Neural cell (in vitro differentiated cells): ENCODE measurements around the gene FCGR3B. TPM values are rescaled to one million over a fixed set of nuclear protein-coding genes. Genes with fewer than 3 reads are reported as not detected.
"Not testable (repeated sequence)": the region's sequence is repeated elsewhere in the genome, so short reads cannot be mapped to it uniquely, and the experiment has no call there.

ENCODE experiments used
- H2AFZ ChIP-seq: fragments of 200-600, 300-800 bp; sonication (generic), shearing (Covaris generic); 2 replicates; pipeline ENCODE4 v1.6.0; 2014; ENCODE audit warnings: low read depth, mild to moderate bottlenecking, antibody characterized with exemption, low read length, moderate library complexity
- H3F3A ChIP-seq: fragments of 200-600 bp; shearing (Covaris generic); 2 replicates; pipeline ENCODE4 v1.6.1; 2016; ENCODE audit warnings: mild to moderate bottlenecking, moderate library complexity, mixed read lengths, antibody characterized with exemption, low read length; ENCODE audit not compliant: insufficient read depth, poor library complexity, severe bottlenecking
- H3K27ac ChIP-seq: fragments of 200-600, 300-800 bp; sonication (generic), shearing (Covaris generic); 2 replicates; pipeline ENCODE4 v1.5.1; 2014; ENCODE audit warnings: mild to moderate bottlenecking, low read length, moderate library complexity
- H3K27me3 ChIP-seq: fragments of 300-800, 200-600 bp; sonication (generic), shearing (Covaris generic); 2 replicates; pipeline ENCODE4 v1.6.0; 2014; ENCODE audit warnings: mild to moderate bottlenecking, low read depth, low read length, moderate library complexity; ENCODE audit not compliant: insufficient read depth
- H3K36me3 ChIP-seq: fragments of 300-800, 200-600 bp; sonication (generic), shearing (Covaris generic); 2 replicates; pipeline ENCODE4 v1.5.1; 2014; ENCODE audit warnings: mild to moderate bottlenecking, antibody characterized with exemption, low read length, moderate library complexity; ENCODE audit not compliant: insufficient read depth
- H3K4me2 ChIP-seq: fragments of 300-800, 200-600 bp; sonication (generic), shearing (Covaris generic); 2 replicates; pipeline ENCODE4 v1.6.0; 2014; ENCODE audit warnings: mild to moderate bottlenecking, low read length
- H3K4me3 ChIP-seq: fragments of 300-800, 200-600 bp; sonication (generic), shearing (Covaris generic); 2 replicates; pipeline ENCODE4 v1.5.1; 2014; ENCODE audit warnings: mild to moderate bottlenecking, low read length, moderate library complexity
- H3K79me2 ChIP-seq: fragments of 200-600 bp; shearing (Covaris generic); replicated peaks from 2 replicates; pipeline ENCODE4 v1.6.0; 2014; ENCODE audit warnings: mild to moderate bottlenecking, low read length, moderate library complexity; ENCODE audit not compliant: insufficient read depth
- H3K9ac ChIP-seq: fragments of 300-800, 200-600 bp; sonication (generic), shearing (Covaris generic); 2 replicates; pipeline ENCODE4 v1.6.1; 2016; ENCODE audit warnings: mild to moderate bottlenecking, low read length, mixed read lengths
- H3K9me2 ChIP-seq: fragments of 200-600 bp; shearing (Covaris generic); 2 replicates; pipeline ENCODE4 v1.6.1; 2016; ENCODE audit warnings: mild to moderate bottlenecking, low read length, mixed read lengths; ENCODE audit not compliant: insufficient read depth
- H3K9me3 ChIP-seq: fragments of 200-600, 300-800 bp; sonication (generic), shearing (Covaris generic); 2 replicates; pipeline ENCODE4 v1.6.1; 2016; ENCODE audit warnings: mild to moderate bottlenecking, mixed run types, low read length, moderate library complexity, mixed read lengths
- H4K20me1 ChIP-seq: fragments of 200-600 bp; shearing (Covaris generic); 2 replicates; pipeline ENCODE4 v1.6.1; 2016; ENCODE audit warnings: mild to moderate bottlenecking, mixed run types; ENCODE audit not compliant: insufficient read depth
- CTCF ChIP-seq: fragments of 450-650 bp; IDR thresholded peaks from 2 replicates; pipeline ENCODE4 v1.5.1; 2014; ENCODE audit warnings: antibody characterized with exemption, mild to moderate bottlenecking, moderate library complexity; ENCODE audit not compliant: poor library complexity, severe bottlenecking
- EP300 ChIP-seq: fragments of 450-650 bp; conservative IDR thresholded peaks from 2 replicates; pipeline ENCODE4 v1.6.1; 2014; ENCODE audit warnings: antibody characterized with exemption, mild to moderate bottlenecking, moderate library complexity; ENCODE audit not compliant: poor library complexity, severe bottlenecking
- EZH2 ChIP-seq: fragments of 200-600, 300-800 bp; shearing (Covaris generic), sonication (generic); IDR thresholded peaks from 2 replicates; pipeline ENCODE4 v1.6.1; 2014; ENCODE audit warnings: antibody characterized with exemption, low read length, borderline replicate concordance, mild to moderate bottlenecking; ENCODE audit not compliant: insufficient read depth, poor library complexity, severe bottlenecking
- MXI1 ChIP-seq: fragments of 450-650 bp; conservative IDR thresholded peaks from 2 replicates; pipeline ENCODE4 v1.6.1; 2014; ENCODE audit warnings: antibody characterized with exemption, mild to moderate bottlenecking; ENCODE audit not compliant: poor library complexity, severe bottlenecking
- POLR2AphosphoS5 ChIP-seq: IDR thresholded peaks from 2 replicates; pipeline ENCODE4 v1.6.1; 2012
- RAD21 ChIP-seq: fragments of 450-650 bp; conservative IDR thresholded peaks from 2 replicates; pipeline ENCODE4 v1.6.1; 2014; ENCODE audit warnings: antibody characterized with exemption, mild to moderate bottlenecking, moderate library complexity
- REST ChIP-seq: IDR thresholded peaks from 2 replicates; pipeline ENCODE4 v1.6.1; 2012; ENCODE audit warnings: borderline replicate concordance
- SMC3 ChIP-seq: fragments of 450-650 bp; conservative IDR thresholded peaks from 2 replicates; pipeline ENCODE4 v1.6.1; 2014; ENCODE audit warnings: antibody characterized with exemption, mild to moderate bottlenecking, moderate library complexity; ENCODE audit not compliant: poor library complexity
- TAF1 ChIP-seq: IDR thresholded peaks from 2 replicates; pipeline ENCODE4 v1.6.1; 2012; ENCODE audit warnings: low read depth
- polyA plus RNA-seq: library from polyadenylated mRNA; depleted of rRNA; stranded (reverse); fragments of >200 nt; gene quantifications from 2 replicates; pipeline ENCODE4 v1.2.3, GENCODE V29; 2014

FCGR3B gene
- polyA plus RNA-seq, 1 donor from 2014 or later = not detected

GRCh38 chr1:161676958-161677689, 46.1 kb upstream of the FCGR3B start:
- no peaks in the 10 kb centered on the region for H3F3A ChIP-seq
- no peak overlapping the region for H2AFZ ChIP-seq
- H3K4me3 ChIP-seq = no peak overlapping the region
- no peak for TF ChIP-seq EP300
- no peak for TF ChIP-seq EZH2
- no peak for TF ChIP-seq SMC3
- TF ChIP-seq TAF1 = no peak
- no peak for TF ChIP-seq REST
- no peaks in the 10 kb centered on the region for H4K20me1 ChIP-seq
- H3K9ac ChIP-seq = no peak overlapping the region
- no peaks in the 10 kb centered on the region for H3K27me3 ChIP-seq
- H3K9me2 ChIP-seq = no peaks in the 10 kb centered on the region
- H3K9me3 ChIP-seq = no peaks in the 10 kb centered on the region
- no peaks in the 10 kb centered on the region for H3K36me3 ChIP-seq
- H3K4me2 ChIP-seq = no peak overlapping the region
- no peaks in the 10 kb centered on the region for H3K79me2 ChIP-seq
- no peak overlapping the region for H3K27ac ChIP-seq

GRCh38 chr1:161676441-161676840, 45.5 kb upstream of the FCGR3B start:
- Histone ChIP-seq H3K27ac (no peak overlapping the region), H3K9ac (no peak overlapping the region), H3K36me3 (no peaks in the 10 kb centered on the region), H3K27me3 (no peaks in the 10 kb centered on the region), H3F3A (no peaks in the 10 kb centered on the region), H3K79me2 (no peaks in the 10 kb centered on the region), H3K4me2 (no peak overlapping the region), H3K9me2 (no peaks in the 10 kb centered on the region), H2AFZ (no peak overlapping the region), H4K20me1 (no peaks in the 10 kb centered on the region), H3K4me3 (no peak overlapping the region), H3K9me3 (no peaks in the 10 kb centered on the region)
- TF ChIP-seq EZH2 (no peak), TAF1 (no peak), EP300 (no peak), MXI1 (no peak), SMC3 (no peak), RAD21 (no peak), CTCF (no peak), REST (no peak), POLR2AphosphoS5 (no peak)

- not testable (repeated sequence) for H2AFZ ChIP-seq, H4K20me1 ChIP-seq, H3K27ac ChIP-seq, H3K9ac ChIP-seq, H3K4me3 ChIP-seq, H3K79me2 ChIP-seq, H3K36me3 ChIP-seq, H3K4me2 ChIP-seq, H3K9me3 ChIP-seq, H3F3A ChIP-seq, H3K27me3 ChIP-seq, H3K9me2 ChIP-seq
Observed at GRCh38 chr1:161674908-161675307, 43.9 kb upstream of the FCGR3B start.

- not testable (repeated sequence) for H2AFZ ChIP-seq, H3K27me3 ChIP-seq, H3F3A ChIP-seq, H3K9me2 ChIP-seq, H3K9me3 ChIP-seq, H3K4me2 ChIP-seq, H3K36me3 ChIP-seq, H3K9ac ChIP-seq, H3K4me3 ChIP-seq, H4K20me1 ChIP-seq, H3K27ac ChIP-seq, H3K79me2 ChIP-seq
Observed at GRCh38 chr1:161674447-161674846, 43.5 kb upstream of the FCGR3B start.
